ENCODE measurements around the gene ZNF385C. TPM values are rescaled to one million over a fixed set of nuclear protein-coding genes. Genes with fewer than 3 reads are reported as not detected.
A peak's percentile ranks its signal among the peaks of the same experiment; 100 is the strongest.

The ZNF385C gene
- total and polyA plus RNA-seq, 2 of the 13 experiments (the other 11 are each of a cell fraction or from before 2014, with no cell fraction given), result 2.3 to 6.1 TPM

DNA sequence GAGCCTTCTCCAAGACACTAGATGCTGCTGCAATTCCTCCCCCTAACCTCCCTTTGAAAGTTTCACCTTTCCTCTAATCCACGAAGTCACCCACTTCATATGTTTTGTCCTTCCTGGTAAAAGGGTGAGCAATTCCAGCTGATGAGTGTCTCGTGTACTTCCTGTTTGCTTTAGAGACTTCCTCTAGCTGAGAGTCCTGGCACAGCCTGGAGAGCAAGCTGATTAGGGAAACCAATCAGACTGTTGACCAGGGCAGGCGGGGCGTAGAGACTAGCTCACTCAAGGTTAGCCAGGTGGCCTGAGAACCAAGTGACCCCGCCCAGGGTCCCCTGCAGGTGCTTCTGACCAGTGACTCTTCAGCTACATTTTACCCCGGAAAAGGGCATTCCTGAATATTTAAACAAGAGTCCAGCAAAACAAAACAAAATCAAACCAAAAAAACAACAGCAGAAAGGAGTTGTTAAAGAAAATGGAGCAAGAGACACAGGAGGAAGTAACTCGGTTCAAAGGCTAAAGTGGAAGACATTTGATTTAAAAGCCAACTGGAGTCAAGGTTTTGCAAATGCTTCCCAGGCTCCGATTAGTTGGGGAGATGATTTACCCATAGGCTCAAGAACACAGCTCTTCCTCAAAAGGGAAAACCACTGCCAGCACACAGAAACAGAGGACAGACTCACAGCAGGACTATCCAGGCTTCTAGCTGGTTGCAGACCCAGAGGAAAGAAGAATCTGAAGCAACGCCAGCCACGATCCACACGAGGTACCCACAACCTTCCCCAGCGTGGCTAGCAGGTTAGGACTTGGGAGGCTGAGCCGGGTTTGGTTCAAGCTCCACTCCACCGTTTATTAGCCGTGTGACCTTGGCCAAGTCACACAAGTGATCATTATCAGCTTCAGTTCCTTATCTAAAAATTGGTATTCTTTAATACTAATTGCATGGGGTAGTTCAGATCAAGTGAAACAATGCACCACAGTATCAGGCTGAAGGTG is 37.7 kb upstream of the ZNF385C start (continued):
- TF ChIP-seq ETS1 (CRISPR knock-in tag; IDR thresholded peaks at IDR 0.05), result no peak
- 0 out of 2 replicates have a peak, but pooled peaks have one; percentile 70 for TF ChIP-seq NFKBIZ (CRISPR knock-in tag; IDR thresholded peaks at IDR 0.05)
- TF ChIP-seq CENPX (CRISPR knock-in tag; IDR thresholded peaks at IDR 0.05), result no peak
- no peak for TF ChIP-seq ZC3H4 (CRISPR knock-in tag; IDR thresholded peaks at IDR 0.05; ENCODE audit: borderline replicate concordance)
- peak; percentile 91 for TF ChIP-seq PHF21A (CRISPR knock-in tag; IDR thresholded peaks at IDR 0.05)
- no peak for TF ChIP-seq RFX5 (IDR thresholded peaks at IDR 0.05; ENCODE audit: low read depth, low read length)
- TF ChIP-seq IRX3 (CRISPR knock-in tag; IDR thresholded peaks at IDR 0.05; ENCODE audit: borderline replicate concordance, low read depth), result no peak
- TF ChIP-seq MTF1 (CRISPR knock-in tag; IDR thresholded peaks at IDR 0.05), result no peak
- 0 out of 2 replicates have a peak, but pooled peaks have one; percentile 25 for TF ChIP-seq SMAD3 (CRISPR knock-in tag; IDR thresholded peaks at IDR 0.05)
- TF ChIP-seq MLXIP (CRISPR knock-in tag; IDR thresholded peaks at IDR 0.05; ENCODE audit: borderline replicate concordance), result no peak
- TF ChIP-seq NCOA2 (CRISPR knock-in tag; IDR thresholded peaks at IDR 0.05), result peak; percentile 50; the same call in 1 of the 2 replicates
- no peak for TF ChIP-seq HCFC1 (IDR thresholded peaks at IDR 0.05; ENCODE audit: low read depth, low read length)
- peak; percentile 62 for TF ChIP-seq ARNTL (CRISPR knock-in tag; IDR thresholded peaks at IDR 0.05)
- TF ChIP-seq SPEN (CRISPR knock-in tag; IDR thresholded peaks at IDR 0.05; ENCODE audit: low read depth), result peak; percentile 82; the same call in 1 of the 2 replicates
- no peak for TF ChIP-seq FOXA1 (IDR thresholded peaks at IDR 0.05)
- peak; percentile 83 for TF ChIP-seq FOXA1 (CRISPR knock-in tag; IDR thresholded peaks at IDR 0.05)
- no peak for TF ChIP-seq ZNF766 (CRISPR knock-in tag; IDR thresholded peaks at IDR 0.05; ENCODE audit: borderline replicate concordance)
- TF ChIP-seq ONECUT2 (CRISPR knock-in tag; IDR thresholded peaks at IDR 0.05), result no peak
- TF ChIP-seq TGIF2 (CRISPR knock-in tag; IDR thresholded peaks at IDR 0.05), result no peak
- TF ChIP-seq HOXD1 (CRISPR knock-in tag; IDR thresholded peaks at IDR 0.05), result no peak
- no peak for TF ChIP-seq ZNF143 (CRISPR knock-in tag; IDR thresholded peaks at IDR 0.05)
- TF ChIP-seq, protein P1, sequence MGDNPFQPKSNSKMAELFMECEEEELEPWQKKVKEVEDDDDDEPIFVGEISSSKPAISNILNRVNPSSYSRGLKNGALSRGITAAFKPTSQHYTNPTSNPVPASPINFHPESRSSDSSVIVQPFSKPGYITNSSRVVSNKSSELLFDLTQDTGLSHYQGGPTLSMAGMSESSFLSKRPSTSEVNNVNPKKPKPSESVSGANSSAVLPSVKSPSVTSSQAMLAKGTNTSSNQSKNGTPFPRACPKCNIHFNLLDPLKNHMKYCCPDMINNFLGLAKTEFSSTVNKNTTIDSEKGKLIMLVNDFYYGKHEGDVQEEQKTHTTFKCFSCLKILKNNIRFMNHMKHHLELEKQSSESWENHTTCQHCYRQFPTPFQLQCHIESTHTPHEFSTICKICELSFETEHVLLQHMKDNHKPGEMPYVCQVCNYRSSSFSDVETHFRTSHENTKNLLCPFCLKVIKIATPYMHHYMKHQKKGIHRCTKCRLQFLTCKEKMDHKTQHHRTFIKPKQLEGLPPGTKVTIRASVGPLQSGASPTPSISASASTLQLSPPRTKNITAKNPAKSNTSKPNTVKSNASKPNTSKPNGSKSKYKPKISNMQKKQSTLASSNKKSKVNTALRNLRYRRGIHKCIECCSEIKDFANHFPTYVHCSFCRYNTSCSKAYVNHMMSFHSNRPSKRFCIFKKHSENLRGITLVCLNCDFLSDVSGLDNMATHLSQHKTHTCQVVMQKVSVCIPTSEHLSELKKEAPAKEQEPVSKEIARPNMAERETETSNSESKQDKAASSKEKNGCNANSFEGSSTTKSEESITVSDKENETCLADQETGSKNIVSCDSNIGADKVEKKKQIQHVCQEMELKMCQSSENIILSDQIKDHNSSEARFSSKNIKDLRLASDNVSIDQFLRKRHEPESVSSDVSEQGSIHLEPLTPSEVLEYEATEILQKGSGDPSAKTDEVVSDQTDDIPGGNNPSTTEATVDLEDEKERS (CRISPR knock-in tag; IDR thresholded peaks at IDR 0.05), result no peak; the same call in 1 of the 2 replicates
- peak; percentile 68; the same call in 1 of the 2 replicates for TF ChIP-seq FOXO1 (CRISPR knock-in tag; IDR thresholded peaks at IDR 0.05)
- TF ChIP-seq PHF20 (CRISPR knock-in tag; IDR thresholded peaks at IDR 0.05), result no peak; the same call in 1 of the 2 replicates
- TF ChIP-seq PITX1 (CRISPR knock-in tag; IDR thresholded peaks at IDR 0.05), result peak; percentile 74
